Hematopoietic multipotent progenitor cell (in vitro differentiated cells): ENCODE measurements around the gene FAM193B. TPM values are rescaled to one million over a fixed set of nuclear protein-coding genes. Genes with fewer than 3 reads are reported as not detected.

Experiments used
- DNase-seq, 3 donors: peaks; one replicate each; pipeline ENCODE4 v3.0.0-alpha.2; 2011 to 2015; ENCODE audit warnings: low read depth in 2 of 3, low spot score in 2 of 3
- total RNA-seq: library from RNA; depleted of rRNA; stranded (reverse); fragments of >200 nt; gene quantifications from one replicate; pipeline ENCODE4 v1.2.3, GENCODE V29; 2012

The FAM193B gene
- total RNA-seq, 1 donor: 35.5 TPM

DNA sequence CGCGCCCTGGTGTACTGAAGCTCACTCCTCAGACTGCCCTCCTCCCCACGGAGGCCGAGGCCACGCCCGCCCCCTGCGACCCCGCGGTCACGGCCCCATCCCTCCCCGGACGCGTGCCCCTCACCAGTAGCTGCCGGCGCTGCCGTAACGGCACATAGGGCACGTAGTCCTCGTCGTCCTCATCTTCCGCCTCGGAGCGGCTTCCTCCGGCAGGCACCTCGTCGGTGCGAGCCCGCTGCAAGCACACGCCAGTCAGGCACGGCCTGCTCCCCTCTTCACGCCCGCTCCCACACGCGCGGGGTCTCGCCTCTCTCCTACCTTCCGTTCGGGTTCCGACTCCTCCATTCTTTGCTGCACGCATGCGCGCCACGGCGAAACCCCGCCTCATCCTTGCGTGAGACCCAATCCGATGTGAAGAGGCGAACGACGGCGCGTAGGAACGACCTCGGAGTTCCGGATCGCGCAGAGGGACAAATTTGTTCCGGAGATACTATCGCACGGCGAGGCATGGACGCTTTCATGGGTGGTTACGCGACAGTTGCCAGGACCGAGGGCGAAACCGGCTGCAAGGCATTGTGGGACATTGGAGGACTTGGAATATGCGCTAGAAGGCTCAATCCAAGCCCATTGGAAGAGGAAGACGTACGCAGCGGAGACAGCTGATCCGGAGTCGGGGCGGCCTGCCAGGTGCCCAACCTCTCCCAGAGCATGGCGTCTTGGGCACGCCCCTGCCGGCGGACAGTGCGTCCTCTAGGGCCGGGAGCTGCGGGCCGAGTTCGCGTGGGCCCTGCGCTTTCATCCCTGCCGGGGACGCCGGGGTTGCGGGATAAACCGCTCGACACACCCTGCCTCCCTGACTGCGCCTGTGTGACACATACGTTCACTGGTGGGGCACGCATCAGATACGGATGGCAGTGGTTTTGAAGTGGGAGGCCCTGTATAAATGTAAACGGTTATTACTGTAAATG, 37.5 kb downstream of the FAM193B start, which contains the start of gene DDX41:
DDX41 (minus strand) TSS at position 361 of the 968 bp plus-strand sequence; CDS start at position 345, 16 bp downstream.
- DNase-seq: peak; percentile 87 to 98 (median 98)

DNA sequence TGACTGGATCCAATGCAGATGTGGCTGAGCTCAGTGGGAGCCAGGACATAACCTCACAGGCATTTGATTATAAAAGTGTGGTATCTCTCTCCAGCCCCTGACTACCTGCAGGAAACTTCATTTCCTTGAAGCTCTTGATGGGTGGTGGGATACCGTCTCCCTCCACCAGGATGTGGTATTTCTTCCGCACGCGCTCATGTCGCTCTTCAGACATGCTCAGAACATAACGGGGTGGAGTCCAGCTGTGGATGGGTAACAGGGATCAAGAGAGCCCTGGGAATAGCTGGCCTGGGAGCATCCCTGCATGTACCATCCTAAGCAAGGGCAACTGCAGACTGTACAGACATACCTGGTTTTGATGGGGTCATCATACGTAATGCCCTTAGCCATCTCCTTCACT, 38.8 kb downstream of the FAM193B start:
- no peak for DNase-seq

DNA sequence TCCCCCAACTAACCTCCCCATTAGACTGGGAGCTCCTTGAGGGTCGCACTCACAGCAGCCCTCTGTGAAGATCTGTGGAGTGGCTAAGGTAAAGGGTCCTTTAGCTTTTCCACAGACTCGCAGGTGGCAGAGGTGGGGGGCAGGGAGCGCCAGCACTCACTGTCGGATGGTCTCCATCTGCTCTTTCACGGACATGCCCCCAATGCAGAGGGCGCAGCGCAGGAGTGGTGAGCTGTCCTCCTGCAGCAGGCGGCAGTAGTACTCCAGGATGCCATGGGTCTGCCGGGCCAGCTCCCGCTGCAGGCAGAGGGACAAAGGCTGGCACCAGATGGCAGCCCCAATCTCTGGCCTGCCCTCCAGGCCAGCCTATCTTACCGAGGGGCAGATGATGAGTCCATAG, 39.8 kb downstream of the FAM193B start:
- DNase-seq: no peak

DNA sequence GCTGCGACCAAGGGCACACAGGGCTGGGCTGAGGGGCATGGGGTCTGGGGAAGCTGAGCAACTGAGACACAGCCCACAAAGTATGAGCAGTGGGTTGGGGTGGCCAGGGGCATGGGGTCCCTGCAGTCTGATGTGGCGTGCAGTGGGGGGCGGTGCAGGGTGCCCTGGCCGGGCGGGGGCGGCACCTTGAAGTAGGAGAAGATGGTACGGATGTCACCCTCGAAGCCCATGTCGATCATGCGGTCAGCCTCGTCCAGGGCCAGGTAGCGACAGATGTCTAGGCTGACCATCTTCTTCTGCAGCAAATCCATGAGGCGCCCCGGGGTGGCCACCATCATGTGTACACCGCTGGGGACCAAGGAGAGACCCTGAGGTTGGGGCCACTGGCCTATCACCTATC, 40.9 kb downstream of the FAM193B start:
- no peak for DNase-seq

DNA sequence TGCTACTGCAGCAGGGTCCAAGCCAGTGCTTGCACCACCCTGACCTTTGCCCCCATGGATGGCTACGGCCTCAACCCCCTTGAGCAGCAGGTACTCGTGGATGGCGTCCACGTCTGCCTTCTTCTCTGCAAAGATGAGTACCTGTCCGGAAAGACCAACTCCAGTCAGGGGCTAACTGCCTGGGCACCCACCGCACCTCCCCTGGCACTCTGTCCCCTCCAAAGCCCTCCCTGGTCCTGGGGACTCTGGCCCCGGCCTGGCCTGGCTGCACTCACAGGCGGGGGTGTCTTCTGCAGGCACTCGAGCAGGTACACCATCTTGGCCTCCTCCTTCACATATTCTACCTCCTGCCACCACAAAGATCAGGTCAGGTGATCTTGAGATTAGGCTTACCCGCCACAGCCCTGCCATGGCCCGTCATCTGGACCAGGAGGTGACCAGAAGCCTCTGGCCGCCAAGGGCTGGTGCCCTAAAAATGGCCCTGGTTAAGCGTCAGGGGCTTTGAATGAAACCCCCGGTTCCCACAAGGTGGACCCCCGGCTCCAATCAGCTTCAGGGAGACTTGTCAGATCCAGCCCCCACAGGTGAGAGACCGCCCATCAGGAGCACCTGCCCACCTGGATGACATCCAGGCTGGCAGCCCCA, 41.5 kb downstream of the FAM193B start:
- no peak for DNase-seq

DNA sequence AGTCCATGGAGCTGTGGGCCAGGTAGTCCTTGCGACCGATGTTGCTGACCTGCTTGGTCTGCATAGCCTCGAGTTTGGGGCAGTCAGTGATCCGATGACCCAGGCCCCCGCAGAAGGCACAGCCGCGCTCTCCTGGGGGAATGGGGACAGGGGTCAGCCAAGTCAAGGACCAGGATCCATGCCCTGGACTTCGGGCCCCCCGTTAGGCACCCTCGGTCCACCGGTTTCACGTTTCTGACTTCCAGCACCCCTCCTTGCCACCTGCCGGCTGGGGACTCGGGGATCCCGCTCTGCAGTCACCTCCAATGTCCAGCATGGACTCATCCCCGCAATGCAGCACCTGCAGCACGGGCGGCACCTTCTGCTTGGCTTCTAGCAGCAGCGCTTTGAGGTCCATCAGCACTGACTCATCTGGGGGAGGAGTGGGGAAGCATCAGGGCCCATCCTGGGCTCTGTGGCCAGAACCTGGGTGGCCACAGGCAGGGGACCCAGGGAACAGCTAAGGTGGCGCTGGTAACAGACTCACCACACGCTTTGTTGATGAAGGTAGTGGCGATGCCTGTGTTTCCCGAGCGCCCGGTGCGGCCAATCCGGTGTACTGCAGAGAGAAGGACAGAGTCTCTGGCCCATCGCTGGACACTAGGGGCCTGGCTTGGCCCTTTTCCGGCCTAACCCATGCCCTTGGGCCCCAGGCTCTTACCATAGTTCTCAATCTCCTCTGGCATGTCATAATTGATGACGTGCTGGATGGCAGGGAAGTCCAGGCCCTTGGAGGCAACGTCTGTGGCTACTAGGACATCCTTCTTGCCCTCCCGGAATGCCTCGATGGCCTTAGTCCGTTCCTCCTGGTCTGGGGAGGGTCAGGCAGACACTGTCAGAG, 42.3 kb downstream of the FAM193B start:
- DNase-seq: no peak

DNA sequence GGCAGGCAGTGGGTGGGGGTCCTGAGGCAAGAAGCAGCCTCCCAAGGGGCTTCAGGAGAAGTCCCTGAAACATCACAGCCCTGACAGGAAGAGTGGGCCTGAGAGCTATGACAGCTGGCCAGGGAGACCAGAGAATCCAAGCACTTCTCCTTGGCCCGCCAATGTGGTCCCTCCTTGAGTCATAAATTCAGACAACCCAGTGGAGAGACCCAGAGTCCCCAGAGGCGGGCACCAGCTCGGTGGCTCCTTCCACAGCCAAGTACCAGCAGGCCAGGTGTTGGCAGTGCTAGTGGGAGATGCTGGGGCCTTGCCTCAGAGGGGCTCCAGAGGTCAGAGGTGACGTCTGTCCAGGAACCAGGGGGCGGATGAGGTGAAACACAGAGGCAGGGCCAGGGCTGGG, 43.2 kb downstream of the FAM193B start:
- DNase-seq: no peak

DNA sequence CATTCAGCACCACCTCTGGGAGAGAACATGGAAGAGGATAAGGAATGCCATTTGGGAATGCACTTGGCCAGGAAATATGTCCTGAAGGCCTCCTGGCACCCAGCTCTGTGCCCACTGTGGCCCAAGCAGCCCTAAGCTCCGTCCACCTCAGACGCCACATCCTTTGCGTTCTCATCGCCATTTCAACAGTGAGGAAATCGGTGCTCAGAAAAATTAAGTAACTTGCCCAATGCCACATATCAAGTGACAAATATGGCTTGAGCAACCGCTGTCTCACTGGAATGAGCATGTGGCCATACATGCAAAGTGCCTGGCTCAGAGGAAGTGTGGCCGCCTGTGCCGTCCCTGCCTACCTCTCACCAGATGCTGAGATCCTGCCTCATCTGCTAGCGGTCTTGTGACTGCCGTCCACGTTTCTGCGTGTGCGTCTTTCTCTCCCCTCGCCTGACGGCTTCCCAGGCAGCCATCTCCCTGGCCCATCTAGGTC, 43.8 kb downstream of the FAM193B start:
- DNase-seq: peak in 1 of 3 donors; percentile 47

DNA sequence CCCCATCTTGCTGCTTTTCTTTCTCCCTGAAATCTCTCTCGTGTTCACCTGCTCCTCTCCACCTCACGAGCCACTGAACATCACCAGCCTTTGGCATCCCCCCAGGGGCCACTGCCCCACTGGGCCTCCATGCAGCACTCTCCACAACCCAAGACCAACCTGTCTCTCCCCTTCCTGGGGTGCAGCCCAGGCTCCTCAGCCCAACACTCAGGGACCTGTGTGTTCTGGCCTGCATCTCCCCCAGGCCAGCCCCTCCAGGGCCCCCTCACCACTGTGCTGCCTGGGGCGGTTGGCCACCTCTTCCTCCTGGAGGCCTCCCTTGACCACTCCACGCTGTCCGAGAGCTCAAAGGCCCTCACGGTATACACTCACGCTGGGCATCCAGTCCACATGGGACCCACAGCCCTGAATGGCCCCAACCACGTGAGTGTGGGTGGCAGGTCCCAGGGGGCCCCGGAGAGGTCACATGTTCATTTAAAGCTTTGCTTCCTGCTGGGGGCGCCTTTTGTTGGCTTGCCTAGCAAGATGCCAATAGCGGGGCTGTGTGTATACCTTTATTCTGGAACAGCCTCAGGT, 44.3 kb downstream of the FAM193B start:
- no peak for DNase-seq

DNA sequence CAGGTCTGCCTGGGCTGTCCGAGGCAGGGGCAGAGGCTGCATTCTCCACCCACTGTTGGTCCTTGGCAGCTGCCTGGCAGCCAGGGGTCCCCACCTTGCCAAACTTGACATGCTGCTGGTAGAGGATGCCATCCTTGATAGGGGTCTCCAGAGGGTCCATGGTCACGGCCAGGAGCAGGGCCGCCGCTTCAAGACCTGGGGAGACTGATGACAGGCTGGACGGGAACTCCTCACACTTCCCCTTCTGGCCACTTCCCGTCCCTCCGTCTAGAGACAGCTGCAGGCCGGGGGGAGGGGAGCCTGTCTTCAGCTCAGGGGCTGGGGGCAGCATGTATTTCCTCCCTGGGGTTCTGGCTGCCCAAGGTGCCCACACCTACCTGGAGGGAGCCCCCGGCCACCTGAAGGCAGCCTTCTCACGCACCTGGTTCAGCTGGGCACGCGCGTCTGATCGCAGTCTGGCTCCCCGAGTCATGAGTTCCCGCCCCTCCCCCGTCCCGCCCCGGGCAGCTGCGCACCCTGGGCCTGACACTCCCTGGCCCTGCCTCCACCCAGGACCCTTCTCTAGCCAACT, 44.9 kb downstream of the FAM193B start, which contains the start of gene DOK3:
DOK3 (minus strand) TSS at position 446 of the 571 bp plus-strand sequence; CDS start at position 160, 286 bp downstream.
- no peak for DNase-seq

DNA sequence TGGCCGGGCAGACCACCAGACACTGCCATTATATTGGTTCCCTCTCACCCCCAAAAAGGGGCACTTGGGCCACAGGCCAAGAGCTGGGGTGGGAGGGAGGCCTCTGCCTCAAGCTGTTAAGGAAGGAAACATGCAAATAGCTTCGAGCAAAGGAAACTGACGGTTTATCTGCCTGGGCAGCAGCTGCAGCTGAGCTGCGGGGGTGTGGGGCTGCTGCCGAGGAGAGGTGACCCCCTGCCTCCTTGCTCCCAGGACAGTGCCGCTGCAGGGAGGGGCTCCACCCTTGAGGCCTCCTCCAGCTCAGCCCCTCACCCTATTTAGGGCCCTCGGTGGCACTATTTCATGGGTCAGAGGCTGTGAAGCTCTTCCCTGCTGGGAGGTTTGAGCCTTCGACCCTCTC, 45.5 kb downstream of the FAM193B start:
- DNase-seq: peak in 2 of 3 donors; percentile 72 to 85

DNA sequence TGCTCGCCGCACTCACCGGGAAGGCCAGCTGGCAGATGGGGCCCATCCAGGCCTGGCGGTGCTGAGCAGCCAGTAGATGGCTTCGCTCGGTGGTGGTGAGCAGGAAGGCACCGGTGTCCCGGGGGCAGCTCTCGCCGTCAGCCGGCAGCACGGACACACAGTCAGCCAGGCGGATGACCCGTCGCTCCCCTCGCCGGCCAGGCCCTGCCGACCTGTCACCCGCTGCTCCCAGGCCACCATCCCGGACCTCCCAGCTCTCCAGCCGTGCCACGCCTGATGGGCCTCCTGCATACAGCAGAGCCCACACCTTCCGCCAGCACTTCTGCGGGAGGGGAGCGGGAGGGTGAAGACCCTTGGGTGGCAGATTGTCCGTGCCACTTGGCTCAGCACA, 46.1 kb downstream of the FAM193B start:
- no peak for DNase-seq

DNA sequence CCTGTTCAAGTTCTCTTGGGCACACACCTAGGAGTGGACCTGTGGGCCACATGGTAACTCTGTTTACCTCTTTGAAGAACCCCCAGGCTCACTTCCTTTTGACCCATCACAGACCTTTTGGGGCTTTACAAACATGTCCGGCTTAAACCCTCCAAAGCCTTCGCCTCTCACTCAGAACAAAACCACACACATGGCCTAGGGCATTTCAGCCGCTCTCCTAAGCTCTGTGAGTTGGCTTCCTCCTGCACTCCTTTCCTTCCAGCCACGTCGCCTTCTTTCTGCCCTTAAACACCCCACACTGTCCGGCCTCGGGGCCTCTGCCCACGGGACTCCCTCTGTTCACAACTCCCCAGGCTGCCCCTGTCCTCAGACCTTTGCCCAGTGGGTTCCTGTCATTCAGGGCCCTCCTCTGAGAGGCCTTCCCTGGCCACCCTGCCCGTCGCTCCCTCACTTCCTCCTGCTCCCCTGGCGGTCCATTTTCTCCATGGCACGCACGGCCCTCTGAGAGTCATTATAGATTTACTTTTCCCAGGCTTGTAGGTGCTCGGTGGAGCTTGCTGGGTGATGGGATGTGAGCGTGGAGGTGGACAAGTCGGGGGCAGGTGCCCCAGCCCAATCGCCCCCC, 46.7 kb downstream of the FAM193B start:
- DNase-seq: peak in 1 of 3 donors; percentile 37

DNA sequence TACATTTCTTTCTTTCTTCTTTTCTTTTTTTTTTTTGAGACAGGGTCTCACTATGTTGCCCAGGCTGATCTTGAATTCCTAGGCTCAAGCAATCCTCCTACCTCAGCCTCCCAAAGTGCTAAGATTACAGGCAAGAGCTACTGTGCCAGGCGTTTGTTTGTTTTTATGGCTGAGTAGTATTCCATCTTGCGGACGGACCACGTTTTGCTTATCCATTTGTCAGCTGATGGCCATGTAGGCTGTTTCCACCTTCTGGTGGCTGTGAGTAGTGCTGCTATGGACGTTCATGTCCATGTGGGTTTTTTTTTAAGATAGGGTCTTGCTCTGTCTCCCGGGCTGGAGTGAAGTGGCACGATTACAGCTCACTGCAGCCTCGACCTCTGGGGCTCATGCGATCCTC, 47.2 kb downstream of the FAM193B start:
- peak in 1 of 3 donors; percentile 56 for DNase-seq

DNA sequence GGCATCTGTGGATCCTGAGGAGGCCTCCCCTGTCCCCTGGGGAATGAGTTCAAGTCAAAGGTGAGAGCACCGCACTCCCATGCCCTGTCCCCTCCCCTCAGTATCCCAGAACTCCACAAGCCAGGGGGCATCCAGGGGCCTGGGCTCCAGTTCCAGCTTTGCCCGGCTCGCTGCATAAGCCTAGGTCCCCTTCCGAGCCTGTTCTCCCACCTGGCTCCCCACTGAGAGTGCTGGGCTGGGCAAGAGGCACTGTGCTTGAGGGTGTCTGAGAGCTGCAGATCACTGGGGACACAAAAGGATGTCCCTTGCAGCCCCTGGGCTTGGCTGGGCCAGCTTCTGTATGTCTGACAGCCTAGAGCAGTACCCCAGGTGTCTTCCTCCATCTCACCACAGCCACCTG, 49.3 kb downstream of the FAM193B start:
- no peak for DNase-seq

DNA sequence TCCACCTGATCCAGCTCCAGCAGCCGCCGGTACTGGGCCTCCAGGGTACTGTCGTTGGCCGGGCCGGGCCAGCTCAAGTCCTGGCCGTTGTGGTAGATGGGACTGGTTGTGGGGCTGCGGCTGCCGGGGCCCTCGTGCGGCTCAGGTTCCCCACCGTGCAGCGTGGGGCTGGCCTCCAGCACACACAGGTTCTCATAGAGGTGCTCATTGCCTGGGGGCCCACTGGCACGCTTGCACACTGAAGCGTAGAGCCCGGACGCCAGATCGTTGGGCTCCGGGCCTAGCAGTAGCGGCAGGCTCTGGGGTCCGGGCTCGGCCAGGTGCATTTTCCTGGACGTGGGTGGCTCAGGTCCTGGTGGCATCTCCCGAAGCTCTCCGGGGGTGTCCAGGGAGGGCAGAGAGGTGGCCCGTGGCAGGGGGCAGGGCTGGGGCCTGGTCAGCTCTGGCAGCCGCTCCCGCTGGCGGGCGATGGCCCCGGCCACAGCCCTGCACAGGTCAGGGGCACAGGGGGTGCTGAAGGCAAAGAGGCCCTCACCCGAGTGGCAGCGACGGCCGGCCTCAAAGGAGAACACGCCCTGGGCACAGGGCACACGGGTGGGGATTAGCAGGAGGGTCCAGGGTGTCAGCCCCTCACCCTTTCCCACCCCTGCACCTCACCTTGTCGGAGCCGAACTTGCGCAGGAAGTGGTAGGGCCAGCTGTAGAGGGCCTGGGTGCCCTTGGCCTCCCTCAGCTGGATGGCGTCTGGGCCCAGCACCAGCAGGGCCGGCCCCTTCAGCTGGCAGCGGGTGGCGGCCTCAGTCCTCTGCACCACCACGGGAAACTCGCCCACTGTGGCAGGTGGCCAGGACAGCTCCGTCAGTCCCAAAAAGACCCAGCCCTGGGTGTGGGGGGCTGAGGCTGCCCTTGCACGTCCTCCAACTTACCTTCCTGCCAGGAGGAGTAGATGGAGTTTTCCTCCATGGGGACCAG, 50.0 kb downstream of the FAM193B start:
- DNase-seq: no peak

DNA sequence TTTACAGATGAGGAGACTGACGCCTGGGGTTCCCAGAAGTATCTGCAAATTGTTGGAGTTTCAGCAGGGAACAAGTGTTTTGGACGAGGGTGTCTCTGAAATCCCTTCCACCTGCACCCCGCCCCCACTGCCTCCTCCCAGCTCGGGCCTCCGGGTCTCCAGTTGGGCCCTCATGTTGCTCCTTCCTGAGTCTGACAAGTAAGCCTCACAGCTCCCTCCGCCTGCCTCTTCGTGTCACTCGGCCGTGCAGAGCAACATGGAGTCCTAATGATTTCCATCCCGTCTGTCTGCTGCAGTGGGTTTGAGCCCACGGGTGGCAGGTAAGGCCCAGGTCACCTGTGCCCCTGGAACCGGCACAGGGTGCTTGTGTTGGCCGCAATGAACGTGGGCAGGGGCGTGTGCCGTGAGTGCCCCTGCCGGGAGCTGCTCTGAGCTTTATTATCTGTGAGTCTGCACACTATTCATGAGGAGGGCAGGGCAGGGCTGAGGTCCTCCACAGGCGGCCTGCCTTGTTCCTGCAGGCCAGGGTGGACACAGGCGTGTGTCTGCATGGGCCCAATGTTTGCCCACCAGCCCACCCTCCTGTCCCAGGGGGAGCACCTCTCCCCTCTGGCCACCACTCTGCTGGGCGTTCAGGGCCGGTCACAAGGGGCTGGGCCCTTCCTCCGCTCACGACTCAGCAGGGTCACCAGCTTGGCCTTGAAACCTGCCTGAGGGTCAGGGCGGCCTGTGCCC, 50.8 kb downstream of the FAM193B start:
- no peak for DNase-seq

DNA sequence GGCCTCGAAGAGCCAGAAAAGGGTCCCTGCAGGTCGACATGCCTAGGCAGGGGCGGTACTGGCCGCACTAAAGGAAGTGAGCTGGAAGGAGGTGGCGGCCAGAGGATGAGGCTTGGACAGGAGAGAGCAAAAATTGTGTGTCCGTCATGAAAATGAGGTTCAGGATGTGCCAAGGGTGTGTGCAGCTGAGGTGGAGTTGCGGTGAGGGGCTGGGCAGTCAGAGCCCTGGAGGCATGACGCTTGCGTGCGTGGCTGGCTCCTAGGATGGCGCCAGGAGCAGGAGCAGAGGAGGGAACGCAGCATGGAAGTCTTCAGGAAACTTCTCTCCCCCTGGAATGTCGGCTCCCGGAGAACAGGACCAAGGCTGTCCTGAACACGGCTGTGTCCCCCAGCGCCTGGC, 51.5 kb downstream of the FAM193B start:
- DNase-seq: no peak
